ENCODE measurements around the gene ORC5.

DNA sequence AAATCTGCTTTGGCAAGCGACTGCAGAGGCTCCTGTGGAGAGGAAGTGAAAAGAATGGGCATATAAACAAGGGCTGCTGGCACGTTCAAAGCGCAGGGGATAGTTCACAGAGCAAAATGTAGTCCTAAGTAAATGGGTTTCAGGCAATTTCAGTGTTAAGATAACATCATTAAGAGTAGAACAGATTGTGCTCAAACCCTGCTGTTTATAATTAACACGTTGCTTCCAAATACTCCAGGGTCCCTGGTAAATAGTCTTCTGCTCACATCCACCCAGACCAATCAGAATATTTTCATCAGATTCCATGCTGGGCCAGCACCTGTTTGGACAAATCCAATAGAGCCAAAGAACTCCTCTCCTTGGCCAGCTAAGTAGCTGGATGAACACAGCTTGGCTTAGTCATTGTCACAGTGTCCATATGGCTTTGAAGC is 81.4 kb downstream of the ORC5 start:
- TF ChIP-seq POLR2AphosphoS5 (IDR thresholded peaks at IDR 0.05) = no peak
- TF ChIP-seq CTCF (IDR thresholded peaks at IDR 0.05) = no peak
- no peak for TF ChIP-seq POLR2A (IDR thresholded peaks at IDR 0.05; ENCODE audit: low read depth)

All from esophagus muscularis mucosa (tissue), 3 donors.